Choroid plexus epithelial cell (primary cell): ENCODE measurements around the gene NAALADL1.
"Not testable (repeated sequence)": the region's sequence is repeated elsewhere in the genome, so short reads cannot be mapped to it uniquely, and the experiment has no call there.

Experiments
- DNase-seq: peaks from one replicate; pipeline ENCODE4 v3.0.0-alpha.2; 2010; ENCODE audit warnings: low read depth
- H3K4me3 ChIP-seq: 2 replicates; pipeline ENCODE4 v1.5.1; 2011; ENCODE audit warnings: low read depth, mild to moderate bottlenecking, control low read depth, low read length, moderate library complexity
- CTCF ChIP-seq: conservative IDR thresholded peaks from 2 replicates; pipeline ENCODE4 v1.5.1; 2011; ENCODE audit warnings: low read depth, mild to moderate bottlenecking, control low read depth, inconsistent platforms, low read length, moderate library complexity

NAALADL1 gene

GRCh38 chr11:65016705-65017104 is 41.6 kb downstream of the NAALADL1 start:
- no peak overlapping the region for H3K4me3 ChIP-seq
- no peak for DNase-seq
- no peak for TF ChIP-seq CTCF

GRCh38 chr11:65014726-65015227 is 43.6 kb downstream of the NAALADL1 start:
- no peak for TF ChIP-seq CTCF

GRCh38 chr11:65013888-65014725 is 44.2 kb downstream of the NAALADL1 start, which contains the start of gene ARL2:
ARL2 (plus strand) TSS chr11:65014160; CDS start chr11:65014208, 48 bp downstream.
- DNase-seq = peak; percentile 90
- peak; percentile 49 for TF ChIP-seq CTCF
- H3K4me3 ChIP-seq = peak within 1 kb of the TSS; percentile 84

More at GRCh38 chr11:65014726-65015227, 43.6 kb downstream of the NAALADL1 start:
- peak overlapping the region; percentile 84 for H3K4me3 ChIP-seq
- no peak for DNase-seq

GRCh38 chr11:65013130-65013887 is 45.0 kb downstream of the NAALADL1 start:
- peak; percentile 85 for TF ChIP-seq CTCF
- H3K4me3 ChIP-seq = peak overlapping the region; percentile 84
- peak; percentile 90 for DNase-seq

- no peak for DNase-seq
- H3K4me3 ChIP-seq = no peak overlapping the region
- no peak for TF ChIP-seq CTCF
Observed at GRCh38 chr11:65008873-65009272, 49.5 kb downstream of the NAALADL1 start.

GRCh38 chr11:65008016-65008415 is 50.3 kb downstream of the NAALADL1 start:
- no peak overlapping the region for H3K4me3 ChIP-seq
- no peak for DNase-seq

GRCh38 chr11:65003968-65004367 is 54.4 kb downstream of the NAALADL1 start:
- H3K4me3 ChIP-seq, DNase-seq: not testable (repeated sequence)

More at GRCh38 chr11:65008016-65008415, 50.3 kb downstream of the NAALADL1 start:
- TF ChIP-seq CTCF = peak; percentile 15
